ENCODE measurements around the gene CAMTA1. TPM values are rescaled to one million over a fixed set of nuclear protein-coding genes. Genes with fewer than 3 reads are reported as not detected.
A peak's percentile ranks its signal among the peaks of the same experiment; 100 is the strongest.
"Not testable (repeated sequence)": the region's sequence is repeated elsewhere in the genome, so short reads cannot be mapped to it uniquely, and the experiment has no call there.

CAMTA1 gene
- total RNA-seq, 1 experiment from 2014 or later: 102 TPM

- Histone ChIP-seq H3K27me3 (ENCODE audit: control insufficient read depth, insufficient read depth, low read length) (no peaks in the 10 kb centered on the region), H3K4me3 (ENCODE audit: insufficient read depth, low read depth, low read length) (no peak overlapping the region), H3K36me3 (replicated peaks; ENCODE audit: control insufficient read depth, insufficient read depth, low read length) (no peaks in the 10 kb centered on the region)
- peak; percentile 13 for DNase-seq
Observed at GRCh38 chr1:7403265-7404045, 618.2 kb downstream of the CAMTA1 start.

- Histone ChIP-seq H3K27me3 (ENCODE audit: control insufficient read depth, insufficient read depth, low read length) (no peaks in the 10 kb centered on the region; the same call in 1 of the 2 replicates), H3K36me3 (replicated peaks; ENCODE audit: control insufficient read depth, insufficient read depth, low read length) (no peaks in the 10 kb centered on the region), H3K4me3 (ENCODE audit: insufficient read depth, low read depth, low read length) (no peak overlapping the region)
- DNase-seq: peak; percentile 7
Observed at GRCh38 chr1:7404046-7404742, 618.9 kb downstream of the CAMTA1 start.

GRCh38 chr1:7405844-7406500 is 620.7 kb downstream of the CAMTA1 start:
- peak; percentile 15 for DNase-seq
- H3K4me3 ChIP-seq (ENCODE audit: insufficient read depth, low read depth, low read length): no peak overlapping the region
- H3K27me3 ChIP-seq (ENCODE audit: control insufficient read depth, insufficient read depth, low read length): no peaks in the 10 kb centered on the region; the same call in 1 of the 2 replicates
- H3K36me3 ChIP-seq (replicated peaks; ENCODE audit: control insufficient read depth, insufficient read depth, low read length): no peaks in the 10 kb centered on the region

DNA sequence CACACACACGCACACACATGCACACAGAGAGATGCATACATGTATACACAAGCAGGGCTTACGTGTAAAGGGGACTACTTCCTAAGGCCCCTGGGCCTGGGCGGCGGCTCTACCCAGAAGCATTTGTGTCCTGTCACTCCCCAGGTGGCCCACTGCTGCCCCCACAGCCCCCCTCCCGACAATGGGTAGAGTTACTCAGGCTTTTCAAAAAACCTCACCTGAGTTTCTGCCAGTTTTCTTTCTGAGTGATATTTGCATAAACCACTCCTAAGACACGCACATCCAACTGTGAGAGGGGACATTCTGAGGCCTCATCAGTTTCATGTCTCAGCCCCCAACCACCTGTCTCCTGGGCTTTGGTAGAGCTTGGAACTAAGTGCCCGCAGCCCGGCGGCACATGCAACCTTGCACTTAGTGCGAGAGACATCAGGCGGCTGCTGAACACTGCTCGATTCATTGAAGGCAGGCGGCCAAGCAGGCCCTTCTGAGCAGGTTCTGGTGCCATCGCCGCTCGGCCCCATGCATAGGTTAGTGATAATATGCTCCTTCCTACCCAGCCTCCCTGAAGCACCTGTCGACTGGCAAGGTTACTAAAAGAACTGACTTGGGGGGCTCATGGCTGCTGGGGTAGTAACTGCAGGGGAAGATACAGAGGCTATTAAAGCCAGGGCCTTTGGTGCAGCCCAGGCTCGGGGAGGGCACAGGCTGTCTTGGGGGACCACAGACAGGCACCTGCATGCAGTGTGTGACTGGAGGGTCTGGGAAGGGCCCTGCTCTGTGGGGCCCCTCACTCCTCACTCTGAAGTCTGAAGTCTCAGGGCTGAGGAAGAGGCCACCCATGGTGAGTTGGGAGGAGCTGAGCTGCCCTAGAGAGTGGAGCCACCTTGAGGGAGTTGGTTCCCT is 621.6 kb downstream of the CAMTA1 start:
- Histone ChIP-seq H3K27me3 (ENCODE audit: control insufficient read depth, insufficient read depth, low read length) (no peaks in the 10 kb centered on the region; the same call in 1 of the 2 replicates), H3K36me3 (replicated peaks; ENCODE audit: control insufficient read depth, insufficient read depth, low read length) (no peaks in the 10 kb centered on the region), H3K4me3 (ENCODE audit: insufficient read depth, low read depth, low read length) (no peak overlapping the region)
- peak; percentile 59 for DNase-seq

DNA sequence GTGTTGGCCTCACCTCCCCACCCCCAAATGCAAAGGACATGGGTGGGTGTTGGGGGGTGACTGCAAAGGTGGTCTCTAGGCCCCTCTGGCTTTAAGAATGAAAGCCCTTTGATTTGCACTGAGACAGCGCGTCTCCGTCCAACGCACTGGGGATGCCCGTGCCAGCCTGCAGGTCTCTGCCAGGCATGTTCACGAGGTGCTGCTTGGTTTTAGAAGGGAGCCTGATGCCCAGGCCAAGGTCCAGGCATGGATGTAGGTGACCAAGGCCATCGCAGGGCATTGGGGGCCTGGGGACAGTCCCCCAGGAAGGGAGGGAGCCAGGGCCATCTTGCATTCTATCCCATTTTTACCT is 622.3 kb downstream of the CAMTA1 start:
- no peak for DNase-seq
- Histone ChIP-seq H3K4me3 (ENCODE audit: insufficient read depth, low read depth, low read length) (no peak overlapping the region), H3K36me3 (replicated peaks; ENCODE audit: control insufficient read depth, insufficient read depth, low read length) (no peaks in the 10 kb centered on the region), H3K27me3 (ENCODE audit: control insufficient read depth, insufficient read depth, low read length) (no peaks in the 10 kb centered on the region; the same call in 1 of the 2 replicates)

DNA sequence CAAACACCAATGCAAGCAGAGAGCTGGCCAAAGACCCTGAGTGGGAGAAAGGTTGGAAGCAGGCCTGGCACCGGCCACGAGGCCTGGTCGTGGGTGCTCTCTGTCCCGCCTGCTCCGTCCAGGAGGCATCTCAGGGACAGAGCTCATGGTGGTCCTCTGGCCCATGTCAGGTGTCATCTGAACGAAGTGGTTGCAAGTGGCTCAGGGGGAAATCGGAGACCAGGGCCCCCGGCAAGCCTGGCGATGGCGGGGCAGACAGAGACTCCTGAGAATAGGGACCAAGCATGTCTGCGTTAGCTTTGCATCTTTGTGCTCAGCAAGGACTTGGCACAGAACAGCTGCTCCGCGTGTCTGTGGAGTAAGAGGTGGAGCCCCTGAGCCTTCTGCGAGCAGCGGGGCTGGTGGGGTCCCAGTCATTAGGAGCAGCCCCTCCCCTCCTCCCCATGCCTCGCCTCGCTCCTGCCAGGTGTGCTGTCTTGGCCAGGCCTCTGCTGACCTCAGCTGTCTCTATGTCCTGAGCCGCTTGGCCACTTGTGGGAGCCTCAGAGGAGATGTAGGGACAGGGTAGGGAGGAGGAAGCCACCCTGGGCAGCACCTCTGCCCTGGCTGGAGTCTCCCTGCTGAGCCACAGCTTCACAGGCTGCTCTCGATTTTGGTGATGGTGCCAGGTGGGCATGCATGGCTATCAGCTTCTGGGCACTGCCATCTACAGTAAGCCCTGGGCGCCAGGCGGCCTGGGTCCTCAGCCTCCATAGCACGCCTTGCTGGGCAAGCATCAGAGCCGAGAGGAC is 622.9 kb downstream of the CAMTA1 start:
- DNase-seq: peak; percentile 38
- Histone ChIP-seq H3K4me3 (ENCODE audit: insufficient read depth, low read depth, low read length) (no peak overlapping the region), H3K27me3 (ENCODE audit: control insufficient read depth, insufficient read depth, low read length) (no peaks in the 10 kb centered on the region; the same call in 1 of the 2 replicates), H3K36me3 (replicated peaks; ENCODE audit: control insufficient read depth, insufficient read depth, low read length) (no peaks in the 10 kb centered on the region)

DNA sequence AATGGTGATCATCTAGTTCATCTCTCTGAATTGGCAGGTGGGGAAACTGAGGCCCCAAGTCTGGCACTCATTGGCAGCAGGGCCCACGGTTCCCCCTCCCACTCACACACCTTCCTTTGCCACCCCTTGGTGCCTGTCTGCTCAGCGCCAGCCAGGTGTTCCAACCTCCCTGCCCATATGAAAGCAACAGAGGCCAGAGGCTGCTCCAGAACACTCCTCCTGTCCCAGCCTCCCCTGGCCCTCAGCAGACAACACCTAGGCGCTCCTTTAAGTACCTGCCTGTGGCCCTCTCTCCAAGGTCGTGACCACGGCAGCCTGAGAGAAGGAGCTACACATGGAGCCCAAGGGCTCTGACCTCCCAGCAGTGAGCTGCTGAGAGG is 623.5 kb downstream of the CAMTA1 start:
- DNase-seq: peak; percentile 8
- no peak overlapping the region for H3K4me3 ChIP-seq (ENCODE audit: insufficient read depth, low read depth, low read length)
- no peaks in the 10 kb centered on the region for H3K36me3 ChIP-seq (replicated peaks; ENCODE audit: control insufficient read depth, insufficient read depth, low read length)
- H3K27me3 ChIP-seq (ENCODE audit: control insufficient read depth, insufficient read depth, low read length): no peaks in the 10 kb centered on the region; the same call in 1 of the 2 replicates

DNA sequence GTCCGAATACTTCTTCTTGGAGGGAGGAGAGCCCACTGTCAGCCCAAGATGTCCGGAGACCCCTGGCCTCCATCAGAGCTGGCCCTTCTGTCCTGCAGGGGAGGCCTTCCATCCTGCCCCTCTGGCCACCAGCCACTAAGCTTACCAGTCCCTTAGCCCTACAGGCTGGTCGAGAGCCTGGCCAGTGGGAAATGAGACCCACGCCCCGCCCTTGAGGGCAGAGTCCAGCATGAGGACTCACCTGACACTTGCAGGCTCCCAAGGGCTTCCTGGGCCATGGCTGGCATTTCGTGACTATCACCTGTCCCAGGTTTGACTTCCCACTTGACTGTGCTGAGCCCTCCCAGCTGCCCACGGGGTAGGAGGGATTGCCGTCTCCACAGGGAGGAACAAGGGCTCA is 624.0 kb downstream of the CAMTA1 start:
- no peaks in the 10 kb centered on the region; the same call in 1 of the 2 replicates for H3K27me3 ChIP-seq (ENCODE audit: control insufficient read depth, insufficient read depth, low read length)
- H3K4me3 ChIP-seq (ENCODE audit: insufficient read depth, low read depth, low read length): no peak overlapping the region
- DNase-seq: peak; percentile 25
- H3K36me3 ChIP-seq (replicated peaks; ENCODE audit: control insufficient read depth, insufficient read depth, low read length): no peaks in the 10 kb centered on the region

- Histone ChIP-seq H3K36me3 (replicated peaks; ENCODE audit: control insufficient read depth, insufficient read depth, low read length) (no peaks in the 10 kb centered on the region), H3K4me3 (ENCODE audit: insufficient read depth, low read depth, low read length) (no peak overlapping the region), H3K27me3 (ENCODE audit: control insufficient read depth, insufficient read depth, low read length) (no peaks in the 10 kb centered on the region; the same call in 1 of the 2 replicates)
- peak; percentile 21 for DNase-seq
Observed at GRCh38 chr1:7410156-7410555, 624.9 kb downstream of the CAMTA1 start.

DNA sequence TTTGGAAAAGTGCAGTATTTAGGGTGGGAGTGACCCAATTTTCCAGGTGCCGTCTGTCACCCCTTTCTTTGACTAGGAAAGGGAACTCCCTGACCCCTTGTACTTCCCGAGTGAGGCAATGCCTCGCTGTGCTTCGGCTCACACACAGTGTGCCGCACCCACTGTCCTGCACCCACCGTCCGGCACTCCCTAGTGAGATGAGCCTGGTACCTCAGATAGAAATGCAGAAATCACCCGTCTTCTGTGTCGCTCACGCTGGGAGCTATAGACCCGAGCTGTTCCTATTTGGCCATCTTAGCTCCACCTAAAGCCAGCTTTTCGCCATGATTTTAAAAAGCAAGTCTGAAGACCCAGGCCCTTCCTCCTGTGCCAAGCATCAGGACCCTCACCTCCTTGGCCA is 632.4 kb downstream of the CAMTA1 start:
- not testable (repeated sequence) for H3K27me3 ChIP-seq (ENCODE audit: control insufficient read depth, insufficient read depth, low read length); H3K4me3 ChIP-seq (ENCODE audit: insufficient read depth, low read depth, low read length)

DNA sequence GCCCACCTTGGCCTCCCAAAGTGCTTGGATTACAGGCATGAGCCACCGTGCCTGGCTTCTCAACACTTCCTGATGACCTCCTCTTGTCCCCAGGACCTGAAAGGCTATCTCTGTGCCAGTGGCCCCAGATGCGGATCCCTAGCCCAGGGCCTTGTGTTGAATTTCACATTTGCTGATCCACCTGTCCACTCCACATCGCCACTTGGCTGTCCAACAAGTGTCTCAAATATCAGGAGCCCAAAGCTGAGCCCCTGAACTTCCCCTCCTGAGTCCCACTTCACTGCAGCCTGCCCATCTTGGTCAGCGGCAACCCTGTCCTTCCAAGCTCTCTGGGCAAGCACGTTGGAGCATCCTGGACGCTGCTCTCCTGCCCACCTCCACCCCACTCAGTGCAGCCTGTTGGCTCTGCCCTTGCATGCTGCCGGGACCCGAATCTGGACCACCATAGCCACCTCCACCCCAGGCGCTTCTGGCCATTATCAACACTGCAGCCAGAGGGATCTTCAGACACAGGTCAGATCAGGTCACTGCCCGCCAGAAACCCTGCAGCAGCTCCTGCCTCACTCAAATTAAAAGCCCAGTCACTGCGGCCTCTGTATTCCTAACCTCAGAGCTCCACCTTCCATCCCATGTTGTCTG is 633.3 kb downstream of the CAMTA1 start:
- Histone ChIP-seq H3K4me3 (ENCODE audit: insufficient read depth, low read depth, low read length) (no peak overlapping the region), H3K36me3 (replicated peaks; ENCODE audit: control insufficient read depth, insufficient read depth, low read length) (no peaks in the 10 kb centered on the region), H3K27me3 (ENCODE audit: control insufficient read depth, insufficient read depth, low read length) (no peaks in the 10 kb centered on the region)
- DNase-seq: peak; percentile 8

More for the DNA sequence above, 632.4 kb downstream of the CAMTA1 start:
- not testable (repeated sequence) for H3K36me3 ChIP-seq (replicated peaks; ENCODE audit: control insufficient read depth, insufficient read depth, low read length); DNase-seq

DNA sequence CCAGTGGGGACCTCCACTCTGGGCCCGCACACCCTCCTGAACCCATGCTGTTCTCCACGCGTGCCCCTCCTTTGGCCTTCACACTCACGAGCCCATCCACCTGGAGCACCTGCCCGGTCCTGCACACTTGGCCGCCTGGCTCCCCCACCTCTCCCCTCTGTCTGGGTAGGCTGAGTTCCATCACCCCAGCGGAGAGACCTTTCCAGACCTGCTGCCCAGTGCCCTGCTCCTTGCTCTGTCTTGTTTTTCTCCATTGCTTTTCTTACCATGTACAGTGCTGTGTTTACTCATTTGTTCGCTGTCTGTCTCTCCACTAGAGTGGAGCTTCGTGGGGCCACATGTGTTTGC is 634.8 kb downstream of the CAMTA1 start:
- Histone ChIP-seq H3K27me3 (ENCODE audit: control insufficient read depth, insufficient read depth, low read length) (no peaks in the 10 kb centered on the region), H3K36me3 (replicated peaks; ENCODE audit: control insufficient read depth, insufficient read depth, low read length) (no peaks in the 10 kb centered on the region)
- DNase-seq: no peak

GRCh38 chr1:7420470-7421100 is 635.3 kb downstream of the CAMTA1 start:
- peak; percentile 22 for DNase-seq
- H3K36me3 ChIP-seq (replicated peaks; ENCODE audit: control insufficient read depth, insufficient read depth, low read length): no peaks in the 10 kb centered on the region
- H3K4me3 ChIP-seq (ENCODE audit: insufficient read depth, low read depth, low read length): no peak overlapping the region
- H3K27me3 ChIP-seq (ENCODE audit: control insufficient read depth, insufficient read depth, low read length): no peaks in the 10 kb centered on the region

More for the DNA sequence above, 634.8 kb downstream of the CAMTA1 start:
- no peak overlapping the region for H3K4me3 ChIP-seq (ENCODE audit: insufficient read depth, low read depth, low read length)
